Thyroid gland (tissue), 4 donors: ENCODE data around the gene HLA-C. TPM values are rescaled to one million over a fixed set of nuclear protein-coding genes. Genes with fewer than 3 reads are reported as not detected.
"Not testable (repeated sequence)": the region's sequence is repeated elsewhere in the genome, so short reads cannot be mapped to it uniquely, and the experiment has no call there.

Experiments used
- DNase-seq, 2 donors: peaks; one replicate each; pipeline ENCODE4 v3.0.0-alpha.2; 2019
- H3K27ac ChIP-seq, 3 donors: fragments of 200-600 bp; sonication (generic); 1 replicate in 2 of 3; 2 replicates in 1 of 3; pipeline ENCODE4 v1.5.1; 2016 to 2019; ENCODE audit warnings: mild to moderate bottlenecking in 1 of 3, moderate library complexity in 1 of 3
- H3K27me3 ChIP-seq: fragments of 200-600 bp; sonication (generic); one replicate; pipeline ENCODE4 v1.5.1; 2019
- H3K36me3 ChIP-seq, 2 donors: fragments of 200-600 bp; sonication (generic); one replicate each; pipeline ENCODE4 v1.5.1; 2016 to 2019
- H3K4me1 ChIP-seq, 2 donors: fragments of 200-600 bp; sonication (generic); one replicate each; pipeline ENCODE4 v1.5.1; 2017 to 2019
- H3K4me3 ChIP-seq, 3 donors: fragments of 200-600 bp; sonication (generic); replicated peaks in 1 of 3; 1 replicate in 2 of 3; 2 replicates in 1 of 3; pipeline ENCODE4 v1.5.1; 2016; ENCODE audit warnings: mild to moderate bottlenecking in 1 of 3
- H3K9me3 ChIP-seq: fragments of 200-600 bp; sonication (generic); one replicate; pipeline ENCODE4 v1.5.1; 2017
- CTCF ChIP-seq, 6 experiments: fragments of 200-600 bp in 3 of 6; fragments of 450-650 bp in 3 of 6; sonication (generic) in 3 of 6; IDR thresholded peaks; one replicate each; pipeline ENCODE4 v1.5.1; 2016 to 2019; ENCODE audit warnings: antibody characterized with exemption in 6 of 6, mild to moderate bottlenecking in 2 of 6, inconsistent platforms in 1 of 6, moderate library complexity in 1 of 6
- POLR2A ChIP-seq, 2 donors: fragments of 450-650 bp; IDR thresholded peaks; one replicate each; pipeline ENCODE4 v1.6.1; 2017; ENCODE audit warnings: antibody characterized with exemption in 2 of 2, mild to moderate bottlenecking in 2 of 2, moderate library complexity in 1 of 2
- WGBS, 2 donors: methylation state at CpG; one replicate each; pipeline ENCODE4 v1.1.5; 2017; 5-methylcytosine and 5-hydroxymethylcytosine counted together
- intact Hi-C: fragments of 100-400 bp; cut with DNase I; formaldehyde crosslinking; loops from one replicate; pipeline ENCODE4 v1.15.1; 2023
- total RNA-seq, 4 donors: library from RNA; depleted of rRNA; stranded (reverse); fragments of >200 nt; gene quantifications; one replicate each; pipeline ENCODE4 v1.2.3, GENCODE V29; 2016

The HLA-C gene
- total RNA-seq, 4 donors from 2014 or later, result 170 to 540 (median 399) TPM

- no peak overlapping the region for H3K4me3 ChIP-seq
- H3K9me3 ChIP-seq, result no peaks in the 10 kb centered on the region
- intact Hi-C loops, result no loop called here
- TF ChIP-seq POLR2A (IDR thresholded peaks at IDR 0.05), result no peak
- TF ChIP-seq CTCF (IDR thresholded peaks at IDR 0.05), result no peak
- H3K27me3 ChIP-seq, result no peaks in the 10 kb centered on the region
- H3K27ac ChIP-seq, result no peak overlapping the region
- no peaks in the 10 kb centered on the region for H3K4me1 ChIP-seq
- no peaks in the 10 kb centered on the region for H3K36me3 ChIP-seq
- DNase-seq, result no peak
- 52 to 88% methylated on average over 1 of the region's 5 CpGs for WGBS, 2 donors
These were observed 28.4 kb downstream of the HLA-C start for GRCh38 chr6:31243508-31243907.

GRCh38 chr6:31239854-31240253, 32.0 kb downstream of the HLA-C start:
- H3K27me3 ChIP-seq, result no peaks in the 10 kb centered on the region

GRCh38 chr6:31234101-31234500, 37.8 kb downstream of the HLA-C start:
- DNase-seq, intact Hi-C loops, H3K36me3 ChIP-seq, H3K4me3 ChIP-seq, H3K4me1 ChIP-seq, H3K27me3 ChIP-seq, H3K27ac ChIP-seq, H3K9me3 ChIP-seq: not testable (repeated sequence)
- WGBS, 2 donors, result 45 to 54% methylated on average over 4 of the region's 4 CpGs

More at GRCh38 chr6:31239854-31240253, 32.0 kb downstream of the HLA-C start:
- no peaks in the 10 kb centered on the region for H3K9me3 ChIP-seq
- no peak overlapping the region for H3K4me3 ChIP-seq
- TF ChIP-seq CTCF (IDR thresholded peaks at IDR 0.05) (no peak), POLR2A (IDR thresholded peaks at IDR 0.05) (no peak)
- 20 to 24% methylated on average over 3 of the region's 3 CpGs for WGBS, 2 donors
- DNase-seq, result no peak
- H3K4me1 ChIP-seq, result no peaks in the 10 kb centered on the region
- H3K27ac ChIP-seq, result no peak overlapping the region
- H3K36me3 ChIP-seq, result no peaks in the 10 kb centered on the region
- intact Hi-C loops, result no loop called here

- Histone ChIP-seq H3K4me1 (no peaks in the 10 kb centered on the region), H3K27me3 (no peaks in the 10 kb centered on the region), H3K27ac (no peak overlapping the region), H3K4me3 (no peak overlapping the region), H3K9me3 (no peaks in the 10 kb centered on the region), H3K36me3 (no peaks in the 10 kb centered on the region)
- 74 to 76% methylated on average over 6 of the region's 6 CpGs for whole genome bisulfite sequencing, 2 donors
- intact Hi-C loops, result no loop called here
- TF ChIP-seq POLR2A (IDR thresholded peaks at IDR 0.05) (no peak), CTCF (IDR thresholded peaks at IDR 0.05) (no peak)
- no peak for DNase-seq
These were observed 43.4 kb downstream of the HLA-C start for GRCh38 chr6:31228476-31228875.

GRCh38 chr6:31227143-31227542, 44.7 kb downstream of the HLA-C start:
- Histone ChIP-seq H3K9me3 (no peaks in the 10 kb centered on the region), H3K27me3 (no peaks in the 10 kb centered on the region), H3K4me3 (no peak overlapping the region), H3K4me1 (no peaks in the 10 kb centered on the region), H3K27ac (no peak overlapping the region), H3K36me3 (no peaks in the 10 kb centered on the region)
- TF ChIP-seq CTCF (IDR thresholded peaks at IDR 0.05) (no peak), POLR2A (IDR thresholded peaks at IDR 0.05) (no peak)
- DNase-seq, result no peak
- WGBS, 2 donors, result 43 to 51% methylated on average over 7 of the region's 7 CpGs
- intact Hi-C loops, result no loop called here

- WGBS, 2 donors, result 72 to 75% methylated on average over 7 of the region's 7 CpGs
- H3K4me3 ChIP-seq, result no peak overlapping the region
- no peaks in the 10 kb centered on the region for H3K27me3 ChIP-seq
- TF ChIP-seq CTCF (IDR thresholded peaks at IDR 0.05) (no peak), POLR2A (IDR thresholded peaks at IDR 0.05) (no peak)
- H3K9me3 ChIP-seq, result no peaks in the 10 kb centered on the region
- H3K36me3 ChIP-seq, result no peaks in the 10 kb centered on the region
- intact Hi-C loops, result no loop called here
- no peak for DNase-seq
- H3K4me1 ChIP-seq, result no peaks in the 10 kb centered on the region
- no peak overlapping the region for H3K27ac ChIP-seq
These were observed 46.2 kb downstream of the HLA-C start for GRCh38 chr6:31225735-31226134.
